ENCODE data around the gene HOMEZ.

Gene HOMEZ

DNA sequence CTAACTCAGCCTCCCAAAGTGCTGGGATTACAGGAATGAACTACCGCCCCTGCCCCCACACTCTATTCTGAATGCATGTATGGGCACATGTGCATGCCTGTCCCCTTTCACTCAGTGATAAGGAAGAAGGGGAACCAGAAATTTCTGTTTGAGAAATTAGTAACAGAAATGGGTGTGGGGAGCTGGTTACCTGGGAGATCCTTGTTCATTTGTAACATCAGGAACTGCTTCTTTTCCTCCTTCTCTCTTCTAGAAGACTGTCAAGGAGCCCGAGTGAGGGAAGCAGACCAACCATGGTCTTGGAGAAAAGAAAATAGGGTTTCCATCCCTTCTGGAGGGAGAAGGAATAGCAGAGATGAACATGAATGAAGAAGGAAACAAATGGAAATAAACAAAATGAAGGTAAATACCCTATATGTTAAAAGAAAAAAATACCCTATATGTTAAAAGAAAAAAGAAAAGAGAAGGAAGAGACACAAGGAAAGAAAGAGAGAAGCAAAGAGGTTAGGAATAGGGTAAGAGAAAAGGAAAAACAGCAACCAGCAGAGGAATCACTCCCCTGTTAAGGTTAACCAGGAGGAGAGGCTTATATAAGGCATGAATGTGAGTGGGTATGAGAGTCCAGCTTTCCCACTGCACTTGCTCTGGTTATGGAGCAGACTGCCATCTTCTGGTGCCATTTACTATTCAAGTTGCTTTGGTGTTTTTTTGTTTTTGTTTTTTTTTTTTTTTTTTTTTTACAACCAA, 13.5 kb upstream of the HOMEZ start:
- peaks cover 10 to 27% of the 10 kb centered on the region in 2 donors for H3K4me1 ChIP-seq (ENCODE audit: control insufficient read depth in 1 of 2, insufficient read depth in 2 of 2, low read length in 2 of 2)
- H3K36me3 ChIP-seq (ENCODE audit: control insufficient read depth in 1 of 2, insufficient read depth in 2 of 2, low read length in 2 of 2) = peaks cover 0 to 7% of the 10 kb centered on the region in 2 donors
- no peak overlapping the region for H3K4me3 ChIP-seq (ENCODE audit: low read depth in 1 of 2, low read length in 2 of 2)
- H3K27me3 ChIP-seq (ENCODE audit: control insufficient read depth in 1 of 2, insufficient read depth in 2 of 2, low read length in 2 of 2) = no peaks in the 10 kb centered on the region
- no peak overlapping the region for H3K27ac ChIP-seq (ENCODE audit: low read depth, low read length)
- no peak overlapping the region for H3K9ac ChIP-seq (ENCODE audit: low read depth in 1 of 2, low read length in 2 of 2)
- no peaks in the 10 kb centered on the region for H3K9me3 ChIP-seq (ENCODE audit: control insufficient read depth in 1 of 2, low read length in 2 of 2)

DNA sequence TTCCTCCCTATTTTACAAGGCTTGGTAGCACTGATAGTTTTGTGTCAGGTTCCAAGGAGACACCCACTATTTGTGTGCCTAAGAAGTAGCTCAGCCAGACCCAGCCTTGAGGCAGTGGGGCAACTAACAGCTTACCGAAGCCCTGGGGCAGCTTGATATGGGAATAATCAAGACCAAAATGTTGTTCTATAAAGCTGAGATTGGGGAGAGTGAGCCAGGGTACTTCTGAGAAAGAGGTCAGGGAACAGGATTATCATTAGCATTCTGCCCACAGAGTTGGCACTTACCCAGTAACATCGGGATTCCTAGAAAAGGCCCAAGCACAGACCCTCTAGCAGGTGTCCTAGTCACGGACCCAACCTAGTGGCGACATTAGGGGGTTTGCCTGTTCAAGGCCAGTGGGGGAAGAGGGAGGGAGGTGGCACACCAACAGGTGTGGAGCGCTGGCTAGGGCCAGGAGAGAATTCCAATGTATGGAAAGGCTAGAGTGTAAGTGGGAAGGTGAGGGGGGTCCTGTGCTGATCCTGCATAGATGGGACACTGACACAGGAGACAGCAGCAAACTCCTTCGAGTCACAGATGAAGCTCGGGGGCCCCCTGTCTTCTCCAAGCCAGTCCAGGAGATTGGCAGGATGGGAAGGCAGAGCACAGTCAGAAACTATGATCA, 11.8 kb upstream of the HOMEZ start:
- Histone ChIP-seq H3K36me3 (ENCODE audit: control insufficient read depth in 1 of 2, insufficient read depth in 2 of 2, low read length in 2 of 2) (peaks cover 0 to 7% of the 10 kb centered on the region in 2 donors), H3K9ac (ENCODE audit: low read depth in 1 of 2, low read length in 2 of 2) (no peak overlapping the region), H3K27me3 (ENCODE audit: control insufficient read depth in 1 of 2, insufficient read depth in 2 of 2, low read length in 2 of 2) (no peaks in the 10 kb centered on the region), H3K4me3 (ENCODE audit: low read depth in 1 of 2, low read length in 2 of 2) (no peak overlapping the region), H3K9me3 (ENCODE audit: control insufficient read depth in 1 of 2, low read length in 2 of 2) (no peaks in the 10 kb centered on the region), H3K4me1 (ENCODE audit: control insufficient read depth in 1 of 2, insufficient read depth in 2 of 2, low read length in 2 of 2) (peaks cover 10 to 21% of the 10 kb centered on the region in 2 donors), H3K27ac (ENCODE audit: low read depth, low read length) (no peak overlapping the region)

GRCh38 chr14:23297096-23297495, 11.2 kb upstream of the HOMEZ start:
- Histone ChIP-seq H3K27me3 (ENCODE audit: control insufficient read depth in 1 of 2, insufficient read depth in 2 of 2, low read length in 2 of 2) (no peaks in the 10 kb centered on the region), H3K27ac (ENCODE audit: low read depth, low read length) (no peak overlapping the region), H3K4me3 (ENCODE audit: low read depth in 1 of 2, low read length in 2 of 2) (no peak overlapping the region), H3K9me3 (ENCODE audit: control insufficient read depth in 1 of 2, low read length in 2 of 2) (no peaks in the 10 kb centered on the region), H3K4me1 (ENCODE audit: control insufficient read depth in 1 of 2, insufficient read depth in 2 of 2, low read length in 2 of 2) (peaks cover 10 to 17% of the 10 kb centered on the region in 2 donors), H3K36me3 (ENCODE audit: control insufficient read depth in 1 of 2, insufficient read depth in 2 of 2, low read length in 2 of 2) (peaks cover 0 to 7% of the 10 kb centered on the region in 2 donors), H3K9ac (ENCODE audit: low read depth in 1 of 2, low read length in 2 of 2) (no peak overlapping the region)

- H3K9me3 ChIP-seq (ENCODE audit: control insufficient read depth in 1 of 2, low read length in 2 of 2) = no peaks in the 10 kb centered on the region
- H3K4me3 ChIP-seq (ENCODE audit: low read depth in 1 of 2, low read length in 2 of 2) = no peak overlapping the region
- no peak overlapping the region for H3K9ac ChIP-seq (ENCODE audit: low read depth in 1 of 2, low read length in 2 of 2)
- H3K27me3 ChIP-seq (ENCODE audit: control insufficient read depth in 1 of 2, insufficient read depth in 2 of 2, low read length in 2 of 2) = no peaks in the 10 kb centered on the region
- H3K36me3 ChIP-seq (ENCODE audit: control insufficient read depth in 1 of 2, insufficient read depth in 2 of 2, low read length in 2 of 2) = peaks cover 0 to 7% of the 10 kb centered on the region in 2 donors
- H3K27ac ChIP-seq (ENCODE audit: low read depth, low read length) = no peak overlapping the region
- H3K4me1 ChIP-seq (ENCODE audit: control insufficient read depth in 1 of 2, insufficient read depth in 2 of 2, low read length in 2 of 2) = peaks cover 10 to 17% of the 10 kb centered on the region in 2 donors
Observed at GRCh38 chr14:23296012-23296777, 10.3 kb upstream of the HOMEZ start.

- Histone ChIP-seq H3K9me3 (ENCODE audit: control insufficient read depth in 1 of 2, low read length in 2 of 2) (no peaks in the 10 kb centered on the region), H3K4me3 (ENCODE audit: low read depth in 1 of 2, low read length in 2 of 2) (no peak overlapping the region), H3K9ac (ENCODE audit: low read depth in 1 of 2, low read length in 2 of 2) (peak overlapping the region in 1 of 2 donors; percentile 51), H3K27me3 (ENCODE audit: control insufficient read depth in 1 of 2, insufficient read depth in 2 of 2, low read length in 2 of 2) (no peaks in the 10 kb centered on the region), H3K36me3 (ENCODE audit: control insufficient read depth in 1 of 2, insufficient read depth in 2 of 2, low read length in 2 of 2) (peaks cover 0 to 7% of the 10 kb centered on the region in 2 donors), H3K27ac (ENCODE audit: low read depth, low read length) (no peak overlapping the region), H3K4me1 (ENCODE audit: control insufficient read depth in 1 of 2, insufficient read depth in 2 of 2, low read length in 2 of 2) (peaks cover 1 to 7% of the 10 kb centered on the region in 2 donors)
Observed at GRCh38 chr14:23294734-23295561, 9.0 kb upstream of the HOMEZ start.

- Histone ChIP-seq H3K4me1 (ENCODE audit: control insufficient read depth in 1 of 2, insufficient read depth in 2 of 2, low read length in 2 of 2) (peaks cover 13 to 19% of the 10 kb centered on the region in 2 donors), H3K9me3 (ENCODE audit: control insufficient read depth in 1 of 2, low read length in 2 of 2) (no peaks in the 10 kb centered on the region), H3K27me3 (ENCODE audit: control insufficient read depth in 1 of 2, insufficient read depth in 2 of 2, low read length in 2 of 2) (no peaks in the 10 kb centered on the region), H3K4me3 (ENCODE audit: low read depth in 1 of 2, low read length in 2 of 2) (peak overlapping the region; percentile 69 to 85), H3K36me3 (ENCODE audit: control insufficient read depth in 1 of 2, insufficient read depth in 2 of 2, low read length in 2 of 2) (peaks cover 0 to 6% of the 10 kb centered on the region in 2 donors), H3K27ac (ENCODE audit: low read depth, low read length) (peak overlapping the region; percentile 71), H3K9ac (ENCODE audit: low read depth in 1 of 2, low read length in 2 of 2) (peak overlapping the region; percentile 76 to 88)
Observed at GRCh38 chr14:23286902-23287479, 1.1 kb upstream of the HOMEZ start.

GRCh38 chr14:23285530-23286019, 357 bp downstream of the HOMEZ start:
- peak overlapping the region; percentile 83 for H3K27ac ChIP-seq (ENCODE audit: low read depth, low read length)
- peaks cover 0 to 6% of the 10 kb centered on the region in 2 donors for H3K36me3 ChIP-seq (ENCODE audit: control insufficient read depth in 1 of 2, insufficient read depth in 2 of 2, low read length in 2 of 2)
- H3K9me3 ChIP-seq (ENCODE audit: control insufficient read depth in 1 of 2, low read length in 2 of 2) = no peaks in the 10 kb centered on the region
- H3K4me3 ChIP-seq (ENCODE audit: low read depth in 1 of 2, low read length in 2 of 2) = peak overlapping the region; percentile 76 to 96
- H3K27me3 ChIP-seq (ENCODE audit: control insufficient read depth in 1 of 2, insufficient read depth in 2 of 2, low read length in 2 of 2) = no peaks in the 10 kb centered on the region
- H3K9ac ChIP-seq (ENCODE audit: low read depth in 1 of 2, low read length in 2 of 2) = peak overlapping the region; percentile 67 to 96
- peaks cover 13 to 19% of the 10 kb centered on the region in 2 donors for H3K4me1 ChIP-seq (ENCODE audit: control insufficient read depth in 1 of 2, insufficient read depth in 2 of 2, low read length in 2 of 2)

- H3K36me3 ChIP-seq (ENCODE audit: control insufficient read depth in 1 of 2, insufficient read depth in 2 of 2, low read length in 2 of 2) = peaks cover 0 to 6% of the 10 kb centered on the region in 2 donors
- H3K9me3 ChIP-seq (ENCODE audit: control insufficient read depth in 1 of 2, low read length in 2 of 2) = no peaks in the 10 kb centered on the region
- peak overlapping the region; percentile 76 to 96 for H3K4me3 ChIP-seq (ENCODE audit: low read depth in 1 of 2, low read length in 2 of 2)
- H3K9ac ChIP-seq (ENCODE audit: low read depth in 1 of 2, low read length in 2 of 2) = peak overlapping the region; percentile 67 to 96
- no peaks in the 10 kb centered on the region for H3K27me3 ChIP-seq (ENCODE audit: control insufficient read depth in 1 of 2, insufficient read depth in 2 of 2, low read length in 2 of 2)
- peaks cover 18 to 24% of the 10 kb centered on the region in 2 donors for H3K4me1 ChIP-seq (ENCODE audit: control insufficient read depth in 1 of 2, insufficient read depth in 2 of 2, low read length in 2 of 2)
- peak overlapping the region; percentile 83 for H3K27ac ChIP-seq (ENCODE audit: low read depth, low read length)
Observed at GRCh38 chr14:23284654-23285529, 1.0 kb downstream of the HOMEZ start.

Data from duodenal mucosa (tissue), 2 donors.